ENCODE results near the gene GNGT2.

GNGT2 gene

GRCh38 chr17:49230636-49231562 lies 20.5 kb upstream of the GNGT2 start, which contains the start of gene PHOSPHO1:
Gene PHOSPHO1 (minus strand): TSS chr17:49230787. CDS start chr17:49226691, 4,096 bp downstream.
- peak within 1 kb of the TSS; percentile 72 for H3K4me3 ChIP-seq (ENCODE audit: control insufficient read depth, low read depth, low read length)
- peak; percentile 68 for DNase-seq (ENCODE audit: low read depth)
- no peak for TF ChIP-seq CTCF (conservative IDR thresholded peaks at IDR 0.05; ENCODE audit: control insufficient read depth, insufficient read depth, low read depth, low read length)

GRCh38 chr17:49229805-49230600 lies 19.6 kb upstream of the GNGT2 start:
- TF ChIP-seq CTCF (conservative IDR thresholded peaks at IDR 0.05; ENCODE audit: control insufficient read depth, insufficient read depth, low read depth, low read length), result no peak
- no peak for DNase-seq (ENCODE audit: low read depth)
- peak overlapping the region; percentile 72 for H3K4me3 ChIP-seq (ENCODE audit: control insufficient read depth, low read depth, low read length)

GRCh38 chr17:49229076-49229804 lies 18.9 kb upstream of the GNGT2 start:
- no peak for TF ChIP-seq CTCF (conservative IDR thresholded peaks at IDR 0.05; ENCODE audit: control insufficient read depth, insufficient read depth, low read depth, low read length)
- DNase-seq (ENCODE audit: low read depth), result no peak
- H3K4me3 ChIP-seq (ENCODE audit: control insufficient read depth, low read depth, low read length), result no peak overlapping the region

GRCh38 chr17:49227436-49228261 lies 17.3 kb upstream of the GNGT2 start:
- H3K4me3 ChIP-seq (ENCODE audit: control insufficient read depth, low read depth, low read length), result no peak overlapping the region
- peak; percentile 64 for DNase-seq (ENCODE audit: low read depth)
- peak; percentile 88 for TF ChIP-seq CTCF (conservative IDR thresholded peaks at IDR 0.05; ENCODE audit: control insufficient read depth, insufficient read depth, low read depth, low read length)

GRCh38 chr17:49226771-49227435 lies 16.5 kb upstream of the GNGT2 start:
- TF ChIP-seq CTCF (conservative IDR thresholded peaks at IDR 0.05; ENCODE audit: control insufficient read depth, insufficient read depth, low read depth, low read length), result no peak
- H3K4me3 ChIP-seq (ENCODE audit: control insufficient read depth, low read depth, low read length), result no peak overlapping the region
- no peak for DNase-seq (ENCODE audit: low read depth)

All from fibroblast of mammary gland (primary cell).